ENCODE data around the gene CCDC9.
A peak's percentile ranks its signal among the peaks of the same experiment; 100 is the strongest.
"Not testable (repeated sequence)": the region's sequence is repeated elsewhere in the genome, so short reads cannot be mapped to it uniquely, and the experiment has no call there.

Gene CCDC9

DNA sequence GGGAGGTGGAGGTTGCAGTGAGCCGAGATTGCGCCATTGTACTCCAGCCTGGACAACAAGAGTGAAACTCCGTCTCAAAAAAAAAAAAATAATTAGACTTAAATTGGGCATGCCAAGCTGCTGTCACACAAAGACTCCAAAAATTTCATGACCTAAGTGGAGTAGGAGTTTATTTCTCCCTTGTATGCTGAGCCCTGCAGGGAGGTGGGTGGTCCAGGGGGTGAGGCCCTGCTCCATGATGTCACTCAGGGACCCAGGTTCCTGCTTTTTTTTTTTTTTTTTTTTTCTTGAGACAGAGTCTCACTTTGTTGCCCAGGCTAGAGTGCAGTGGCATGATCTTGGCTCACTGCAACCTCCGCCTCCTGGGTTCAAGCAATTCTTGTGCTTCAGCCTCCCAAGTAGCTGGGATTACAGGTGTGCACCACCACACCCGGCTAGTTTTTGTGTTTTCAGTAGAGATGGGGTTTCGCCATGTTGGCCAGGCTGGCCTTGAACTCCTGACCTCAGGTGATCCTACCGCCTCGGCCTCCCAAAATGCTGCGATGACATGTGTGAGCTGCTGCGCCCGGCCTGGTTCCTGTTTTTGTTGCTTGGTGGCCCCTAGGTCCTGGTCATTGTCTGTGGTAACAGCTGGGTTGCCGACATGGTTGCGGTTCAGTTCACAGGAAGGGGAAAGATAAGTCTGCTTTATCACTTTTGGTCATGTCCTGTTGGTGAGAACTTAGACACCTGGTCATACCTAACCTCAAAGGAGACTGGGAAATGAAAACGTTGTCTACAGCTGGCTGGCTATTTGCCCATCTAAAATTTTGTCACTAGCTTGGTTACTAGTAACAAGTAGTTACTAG is 5.8 kb downstream of the CCDC9 start:
- DNase-seq, result not testable (repeated sequence)

DNA sequence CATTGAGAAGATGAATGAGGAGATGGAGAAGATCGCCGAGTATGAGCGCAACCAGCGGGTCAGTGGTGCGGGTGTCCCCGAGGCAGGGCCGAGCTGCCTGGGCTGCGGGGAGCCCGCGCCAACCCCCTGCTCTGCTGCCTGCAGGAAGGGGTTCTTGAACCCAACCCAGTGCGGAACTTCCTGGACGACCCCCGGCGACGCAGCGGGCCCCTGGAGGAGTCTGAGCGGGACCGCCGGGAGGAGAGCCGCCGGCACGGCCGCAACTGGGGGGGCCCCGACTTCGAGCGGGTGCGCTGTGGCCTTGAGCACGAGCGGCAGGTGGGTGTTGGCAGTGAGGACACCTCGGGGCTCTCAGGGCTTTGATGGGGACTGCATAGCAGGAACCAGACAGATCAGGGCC is 8.3 kb downstream of the CCDC9 start:
- DNase-seq, result no peak

DNA sequence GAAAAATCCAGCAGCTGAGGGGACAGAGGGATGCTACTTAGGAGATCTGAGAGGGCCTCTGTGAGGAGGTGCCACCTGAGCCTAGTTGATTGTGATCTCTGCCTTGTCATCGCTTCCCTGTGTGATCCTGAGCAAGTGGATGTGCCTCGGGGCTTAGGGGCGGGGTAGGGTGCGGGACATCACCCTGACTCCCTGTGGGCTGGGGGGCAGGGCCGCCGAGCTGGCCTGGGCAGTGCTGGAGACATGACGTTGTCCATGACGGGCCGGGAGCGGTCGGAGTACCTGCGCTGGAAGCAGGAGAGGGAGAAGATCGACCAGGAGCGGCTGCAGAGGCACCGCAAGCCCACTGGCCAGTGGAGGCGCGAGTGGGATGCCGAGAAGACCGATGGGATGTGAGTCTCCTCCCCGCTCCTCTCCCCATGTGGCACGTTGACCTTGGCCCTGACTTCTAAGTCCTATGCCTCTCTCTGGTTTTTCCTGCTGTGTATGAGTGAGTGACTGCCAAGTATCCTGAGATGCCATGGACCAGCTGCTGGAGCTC is 10.1 kb downstream of the CCDC9 start:
- no peak for DNase-seq

DNA sequence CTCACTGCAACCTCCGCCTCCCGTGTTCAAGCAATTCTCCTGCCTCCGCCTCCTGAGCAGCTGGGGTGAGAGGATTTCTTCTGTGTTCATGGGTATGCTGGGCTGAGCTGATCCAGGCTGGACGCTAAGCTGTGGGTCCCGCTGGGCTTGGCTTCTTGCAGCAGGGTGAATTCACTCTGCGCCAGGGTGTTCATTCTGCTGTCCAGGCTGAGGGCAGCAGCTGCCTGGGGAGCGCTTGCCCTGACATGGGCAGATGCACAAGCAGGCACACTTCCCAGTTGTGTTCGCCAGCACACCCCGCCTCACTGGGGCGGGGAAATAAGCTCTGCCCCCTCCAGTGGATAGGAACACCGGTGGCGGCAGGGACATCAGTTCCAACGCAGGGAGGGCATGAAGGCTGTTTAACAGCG is 11.0 kb downstream of the CCDC9 start:
- DNase-seq, result no peak

DNA sequence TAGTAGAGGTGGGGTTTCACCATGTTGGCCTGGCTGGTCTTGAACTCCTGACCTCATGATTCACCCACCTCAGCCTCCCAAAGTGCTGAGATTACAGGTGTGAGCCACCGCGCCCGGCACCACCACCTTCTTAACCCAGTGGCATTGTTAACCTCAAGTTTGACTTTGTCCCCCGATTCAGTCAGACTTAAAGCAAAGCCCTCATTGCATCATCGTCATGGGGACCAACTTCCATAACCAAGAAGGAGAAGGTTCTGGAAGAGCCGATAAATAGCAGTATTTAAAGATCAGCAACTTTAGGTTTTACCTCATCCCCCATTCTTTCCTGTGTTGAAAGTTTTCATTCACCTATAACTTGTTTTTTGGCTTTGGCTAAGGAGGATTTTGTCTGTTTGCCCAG is 11.7 kb downstream of the CCDC9 start:
- DNase-seq, result no peak

DNA sequence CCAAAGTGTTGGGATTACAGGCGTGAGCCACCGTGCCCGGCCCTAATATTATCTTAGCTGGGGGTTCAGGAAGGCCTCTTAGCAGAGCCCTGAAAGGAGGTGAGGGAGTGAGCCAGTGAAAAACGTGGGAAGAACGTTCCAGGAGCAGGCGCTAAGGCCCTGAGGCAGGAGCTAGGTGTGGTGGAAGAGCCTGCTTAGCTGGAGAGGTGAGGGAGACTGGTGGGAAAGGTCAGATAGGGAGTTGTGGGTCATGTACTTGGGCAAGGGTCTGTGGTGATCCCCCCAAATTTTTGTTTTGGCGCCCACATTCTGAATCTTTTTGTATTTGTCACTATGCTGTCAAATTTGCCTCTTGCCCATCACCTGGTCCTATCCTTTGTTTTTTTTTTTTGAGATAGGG is 13.3 kb downstream of the CCDC9 start:
- DNase-seq, result no peak

DNA sequence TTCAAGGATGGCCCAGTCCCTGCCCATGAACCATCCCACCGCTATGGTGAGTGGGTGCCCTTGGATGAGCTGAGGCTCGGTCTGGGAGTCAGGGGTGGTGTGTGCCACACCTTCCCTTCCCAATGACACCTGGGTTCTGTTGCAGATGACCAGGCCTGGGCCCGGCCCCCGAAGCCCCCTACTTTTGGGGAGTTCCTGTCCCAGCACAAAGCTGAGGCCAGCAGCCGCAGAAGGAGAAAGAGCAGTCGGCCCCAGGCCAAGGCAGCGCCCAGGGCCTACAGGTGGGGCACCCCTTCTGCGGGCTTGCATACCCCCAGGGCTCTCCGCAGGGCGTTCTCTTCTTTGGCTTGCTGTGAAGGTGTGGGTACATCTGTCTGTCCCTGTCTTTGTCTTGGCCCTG is 14.1 kb downstream of the CCDC9 start:
- no peak for DNase-seq

DNA sequence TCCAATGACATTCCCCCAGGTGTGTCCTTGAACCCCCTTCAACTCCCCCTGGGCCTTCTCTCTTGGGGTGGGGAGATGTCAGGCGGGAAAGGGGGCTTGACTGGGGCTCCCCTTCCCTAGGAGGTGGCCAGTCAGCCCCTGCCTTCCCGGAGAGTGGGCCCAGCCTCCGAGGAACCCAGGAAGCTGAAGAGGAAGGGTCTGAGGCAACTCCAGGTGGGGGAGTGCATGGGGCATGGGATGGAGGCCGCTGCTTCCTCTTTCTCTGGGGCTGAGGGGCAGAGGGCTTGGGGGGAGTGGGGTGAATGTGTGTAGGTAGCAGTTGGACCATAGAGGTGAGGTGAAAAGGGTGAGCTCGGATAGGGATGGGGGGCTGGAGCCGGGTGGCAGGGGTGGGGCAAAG is 15.6 kb downstream of the CCDC9 start:
- no peak for DNase-seq

DNA sequence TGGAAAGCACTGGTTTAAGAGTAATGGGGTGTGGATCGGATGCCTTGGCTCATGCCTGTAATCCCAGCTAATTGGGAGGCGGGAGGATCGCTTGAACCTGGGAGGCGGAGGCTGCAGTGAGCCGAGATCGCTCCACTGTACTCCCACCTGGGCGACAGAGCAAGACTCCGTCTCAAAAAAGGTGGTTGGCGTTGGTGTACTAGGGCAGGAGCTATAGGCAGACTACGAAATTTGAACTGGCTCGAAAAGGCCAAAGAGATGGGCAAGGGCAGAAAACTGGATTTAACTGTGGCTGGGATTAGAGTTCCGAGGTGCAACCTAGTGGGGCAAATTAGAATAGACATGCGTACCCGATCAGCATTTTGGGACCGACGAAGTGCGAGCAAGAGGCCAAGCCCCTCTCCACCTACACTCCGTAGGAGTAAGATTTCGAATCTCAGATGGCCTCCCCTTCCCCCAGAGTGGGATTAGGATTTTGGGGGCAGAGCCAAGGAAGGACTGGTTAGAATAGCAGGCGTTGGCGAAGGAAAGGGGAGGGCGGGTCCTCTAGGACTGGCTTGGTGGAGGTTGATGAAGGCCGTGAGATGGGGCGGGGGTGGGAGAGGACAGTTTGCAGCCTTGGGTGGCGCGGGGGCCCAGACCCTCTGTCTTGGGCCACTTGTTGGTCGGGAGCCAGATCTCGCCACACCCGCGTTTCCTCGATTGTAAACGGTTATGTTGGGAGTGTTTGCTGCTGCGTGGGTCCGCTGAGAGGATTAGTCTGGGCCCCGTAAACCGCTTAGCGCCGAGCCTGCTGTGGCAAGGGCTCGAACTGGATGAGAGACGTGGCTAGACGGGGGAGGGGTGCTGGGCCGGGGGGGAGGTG is 16.4 kb downstream of the CCDC9 start:
- no peak for DNase-seq

DNA sequence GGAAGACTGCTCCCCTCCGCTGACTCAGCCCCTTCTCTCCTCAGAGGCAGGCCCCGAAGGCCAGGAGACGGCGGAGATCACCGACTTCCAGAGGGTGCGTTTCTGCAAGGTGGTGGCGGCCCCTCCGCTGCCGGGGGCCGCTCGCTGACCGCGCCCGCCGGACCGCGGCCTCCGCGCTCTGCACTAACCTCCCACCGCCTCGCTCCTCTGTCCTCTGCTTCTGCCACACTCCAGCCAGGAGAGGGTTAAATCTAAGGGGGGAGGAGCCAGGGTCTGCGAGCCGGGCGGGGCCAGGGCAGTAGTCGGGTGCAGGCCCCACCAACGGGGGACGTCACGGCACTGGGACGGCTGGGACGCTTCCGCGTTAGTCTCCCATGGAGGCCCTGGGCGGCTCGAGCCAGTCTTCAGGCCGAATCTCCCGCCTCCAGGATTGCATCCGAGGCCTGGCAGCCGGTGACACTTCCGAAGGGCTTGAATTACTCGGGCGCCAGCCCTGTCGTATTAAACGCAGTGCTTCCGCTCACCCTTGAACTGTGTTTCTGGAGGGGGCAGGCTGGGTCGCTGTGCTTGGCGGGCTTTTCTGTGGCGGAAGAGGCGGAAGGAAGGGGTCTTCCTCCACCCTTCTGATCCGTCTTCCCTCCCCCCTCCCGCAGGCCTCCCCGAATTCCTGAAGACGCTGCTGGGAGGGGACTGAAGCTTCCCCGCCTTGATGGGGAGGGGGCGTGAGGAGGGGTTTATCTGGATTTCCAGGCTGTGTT is 17.2 kb downstream of the CCDC9 start:
- peak; percentile 71 for DNase-seq

DNA sequence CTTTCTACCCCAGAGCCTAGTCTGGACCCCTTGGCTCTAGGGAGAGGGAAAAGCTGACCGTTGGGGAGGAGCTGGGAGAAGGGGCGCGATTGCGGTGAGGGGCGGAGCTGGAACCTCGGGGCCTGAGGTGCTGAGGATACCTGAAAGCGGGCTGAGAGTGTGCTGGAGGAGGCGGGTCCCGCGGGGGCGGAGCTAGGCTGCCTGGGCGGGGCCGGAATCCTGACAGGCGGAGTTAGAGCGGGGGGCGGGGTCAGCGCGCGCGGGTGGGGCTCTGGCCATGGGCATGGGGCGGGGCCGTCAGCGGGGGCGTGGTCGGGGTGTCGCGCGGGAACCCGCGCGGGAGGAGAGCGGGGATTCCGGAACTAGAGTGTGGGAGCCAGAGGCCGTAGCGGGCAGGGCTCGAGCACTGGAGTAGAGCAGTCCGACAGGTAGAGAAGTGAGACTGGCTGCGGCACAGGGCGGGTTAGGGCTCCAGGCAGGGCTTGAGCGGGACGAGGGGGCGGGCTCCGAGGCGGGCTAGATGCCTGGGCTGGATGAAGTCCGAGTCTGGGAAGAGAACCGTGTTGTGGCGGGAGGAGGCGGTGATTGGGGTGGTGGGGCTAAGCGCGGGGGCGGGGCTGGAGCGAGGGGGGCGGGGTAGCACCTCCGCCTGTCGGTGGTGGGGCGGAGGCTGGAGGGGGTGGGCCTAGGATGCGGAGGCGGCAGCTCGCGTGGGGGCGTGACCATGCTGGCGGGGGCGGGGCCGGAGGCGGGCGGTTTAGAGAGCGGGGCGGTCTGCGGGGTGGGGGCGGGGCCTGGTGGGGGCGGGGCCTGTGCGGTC is 18.0 kb downstream of the CCDC9 start, which contains the start of gene INAFM1:
Gene INAFM1 (plus strand): TSS at position 815 of the 820 bp plus-strand sequence. CDS start 35 bp downstream, outside the sequence.
- DNase-seq, result peak; percentile 100

DNA sequence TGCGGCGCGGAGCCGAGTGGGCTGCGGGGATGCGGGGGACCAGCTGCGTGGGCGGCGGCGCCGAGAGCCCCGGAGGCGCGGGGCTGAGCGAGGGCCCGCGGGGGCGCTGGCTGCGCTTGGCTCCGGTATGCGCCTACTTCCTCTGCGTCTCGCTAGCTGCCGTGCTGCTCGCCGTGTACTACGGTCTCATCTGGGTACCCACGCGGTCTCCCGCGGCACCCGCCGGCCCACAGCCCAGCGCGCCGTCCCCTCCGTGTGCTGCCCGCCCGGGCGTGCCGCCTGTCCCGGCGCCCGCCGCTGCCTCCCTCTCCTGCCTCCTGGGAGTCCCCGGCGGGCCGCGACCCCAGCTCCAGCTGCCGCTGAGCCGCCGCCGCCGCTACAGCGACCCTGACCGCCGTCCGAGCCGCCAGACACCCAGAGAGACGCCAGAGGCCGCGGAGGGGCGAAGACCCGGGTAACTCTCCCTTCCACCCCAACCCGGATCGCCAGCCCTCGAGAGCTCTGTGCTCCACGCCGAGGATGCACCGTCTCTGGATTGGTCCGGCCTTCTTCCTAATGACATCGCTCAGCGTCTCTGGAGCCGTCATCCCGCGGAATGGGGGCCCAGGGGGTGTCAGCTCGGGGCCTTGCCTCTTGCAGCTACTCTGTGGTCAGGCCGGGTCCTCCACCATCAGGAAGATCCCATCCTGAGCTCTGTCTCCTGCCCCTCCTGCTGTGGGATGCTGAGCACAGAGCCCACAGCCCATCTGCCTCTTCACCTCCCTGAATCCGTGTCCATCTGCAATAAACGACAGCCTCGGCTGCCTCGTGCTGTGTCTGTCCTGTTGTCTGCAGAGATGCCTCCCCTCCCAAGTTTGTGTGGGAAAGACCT is 18.8 kb downstream of the CCDC9 start:
- DNase-seq, result no peak

DNA sequence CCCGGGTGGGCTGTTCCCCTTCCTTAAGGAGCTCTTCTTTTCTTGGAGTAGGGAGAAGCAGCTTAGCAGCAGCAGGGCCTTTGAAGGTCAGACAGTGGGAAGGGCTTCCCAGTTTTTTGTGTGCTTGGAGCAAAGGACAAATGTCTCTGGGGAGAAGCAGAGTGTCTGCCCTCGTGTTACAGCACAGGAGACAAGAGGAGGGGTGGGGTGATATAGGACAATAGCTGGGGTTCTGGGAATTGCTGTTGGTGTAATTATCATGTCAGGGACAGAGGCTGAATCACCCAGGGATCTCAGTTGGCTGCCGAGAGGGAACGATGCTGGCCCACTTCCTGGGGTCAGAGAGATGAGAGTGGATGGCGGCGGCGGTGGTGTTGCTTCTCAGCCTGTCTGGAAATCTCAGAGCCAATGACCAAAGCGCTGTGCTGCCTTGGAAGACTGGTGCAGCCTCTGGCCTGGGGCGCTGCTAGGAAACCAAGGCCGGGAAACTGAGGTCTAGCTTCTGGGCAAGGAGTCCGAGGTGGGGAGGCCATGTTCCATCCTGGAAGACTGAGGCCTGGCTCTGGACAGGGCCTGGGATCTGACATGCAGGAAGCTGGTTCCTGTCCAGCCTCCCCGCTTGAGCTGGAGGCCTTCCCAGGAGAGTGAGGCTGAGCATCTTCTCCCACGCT is 19.6 kb downstream of the CCDC9 start:
- DNase-seq, result no peak

DNA sequence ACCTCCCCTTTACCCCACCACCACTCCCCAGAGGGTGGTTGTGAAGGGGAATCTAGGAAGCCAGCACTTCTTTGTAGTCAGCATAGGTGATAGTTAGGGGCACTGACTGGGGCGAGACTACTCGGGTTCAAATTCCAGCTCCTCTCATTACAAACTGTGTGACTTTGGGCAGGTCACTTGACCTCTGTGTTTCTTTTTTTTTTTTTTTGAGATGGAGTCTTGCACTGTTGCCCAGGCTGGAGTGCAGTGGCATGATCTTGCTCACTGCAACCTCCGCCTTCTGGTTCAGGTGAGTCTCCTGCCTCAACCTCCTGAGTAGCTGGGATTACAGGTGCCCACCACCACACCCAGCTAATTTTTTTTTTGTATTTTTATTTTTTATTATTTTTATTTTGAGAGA is 20.2 kb downstream of the CCDC9 start:
- DNase-seq, result not testable (repeated sequence)

DNA sequence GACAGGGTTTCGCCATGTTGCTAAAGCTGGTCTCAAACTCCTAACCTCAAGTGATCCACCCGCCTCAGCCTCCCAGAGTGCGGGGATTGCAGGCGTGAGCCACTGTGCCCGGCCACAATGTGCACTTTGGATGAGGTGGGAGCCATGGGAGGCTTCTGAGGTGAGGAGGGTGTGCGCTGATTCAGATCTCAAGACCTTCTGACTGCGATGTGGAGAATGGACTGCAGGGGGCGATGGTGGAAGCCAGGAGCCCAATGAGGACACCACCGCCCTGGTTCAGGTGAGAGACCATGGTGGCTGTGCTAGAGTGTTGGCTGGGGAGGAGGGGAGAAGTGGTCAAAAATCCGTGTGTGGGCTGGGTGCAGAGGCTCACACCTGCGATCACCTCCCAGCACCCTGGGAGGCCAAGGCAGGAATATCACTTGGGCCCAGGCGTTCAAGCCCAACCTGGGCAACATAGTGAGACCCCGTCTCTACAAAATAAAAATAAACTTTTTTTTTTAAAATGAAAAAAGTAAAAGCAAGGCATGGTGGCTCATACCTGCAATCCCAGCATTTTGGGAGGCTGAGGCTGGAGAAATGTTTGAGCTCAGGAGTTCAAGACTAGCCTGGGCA is 24.0 kb downstream of the CCDC9 start:
- no peak for DNase-seq

DNA sequence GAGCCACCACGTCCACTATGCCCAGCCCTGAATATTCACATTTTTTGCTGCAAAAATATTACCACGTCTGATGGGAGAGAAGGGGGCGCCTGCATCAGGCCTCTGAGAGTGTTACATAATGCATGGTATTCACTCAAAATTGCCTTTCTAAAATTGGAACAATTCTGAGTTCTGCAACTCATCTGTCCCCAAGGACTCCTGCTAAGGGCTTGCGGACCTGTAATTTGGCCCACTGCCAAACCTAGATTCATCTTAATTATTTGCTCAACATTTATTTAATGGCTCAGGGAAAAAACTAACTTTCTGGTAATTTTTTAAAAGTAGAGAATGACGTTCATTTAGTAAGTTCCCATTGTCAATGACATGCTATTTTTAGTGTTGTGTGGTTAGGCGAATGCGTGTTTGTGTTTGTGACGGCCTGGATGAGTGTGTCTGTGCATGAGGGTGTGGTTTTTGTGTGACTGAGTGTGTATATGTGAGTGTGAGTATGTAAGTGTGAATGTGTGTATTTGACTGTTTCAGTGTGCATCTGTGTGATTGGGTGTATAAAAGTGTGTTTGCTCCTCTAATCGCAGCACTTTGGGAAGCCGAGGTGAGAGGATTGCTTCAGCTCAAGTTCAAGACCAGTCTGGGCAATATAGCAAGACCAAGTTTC is 27.2 kb downstream of the CCDC9 start:
- DNase-seq, result no peak

DNA sequence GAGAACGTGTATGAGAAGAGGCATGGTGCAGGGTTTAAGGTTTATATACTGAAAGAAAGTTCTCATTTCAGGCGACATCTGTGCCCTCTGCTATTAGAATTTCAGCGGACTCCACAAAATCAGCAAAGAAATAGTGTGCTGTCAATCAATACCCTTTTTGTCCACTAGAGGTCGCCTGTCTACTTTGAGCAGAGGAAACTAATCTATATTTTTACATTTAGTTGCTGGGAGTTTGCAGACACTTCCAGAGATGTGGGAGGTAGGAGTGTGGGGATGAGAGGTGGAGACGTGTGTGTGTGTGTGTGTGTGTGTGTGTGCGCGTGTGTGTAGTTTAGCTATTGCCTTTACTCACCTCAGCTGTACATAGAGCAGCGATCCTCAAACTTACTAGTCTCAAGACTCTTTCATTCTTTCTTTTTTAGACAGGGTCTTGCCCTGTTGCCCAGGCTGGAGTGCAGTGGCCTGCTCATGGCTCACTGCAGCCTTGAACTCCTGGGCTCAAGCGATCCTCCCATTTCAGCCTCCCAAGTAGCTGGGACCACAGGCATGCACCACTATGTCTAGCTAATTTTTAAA is 28.1 kb downstream of the CCDC9 start:
- DNase-seq, result no peak

DNA sequence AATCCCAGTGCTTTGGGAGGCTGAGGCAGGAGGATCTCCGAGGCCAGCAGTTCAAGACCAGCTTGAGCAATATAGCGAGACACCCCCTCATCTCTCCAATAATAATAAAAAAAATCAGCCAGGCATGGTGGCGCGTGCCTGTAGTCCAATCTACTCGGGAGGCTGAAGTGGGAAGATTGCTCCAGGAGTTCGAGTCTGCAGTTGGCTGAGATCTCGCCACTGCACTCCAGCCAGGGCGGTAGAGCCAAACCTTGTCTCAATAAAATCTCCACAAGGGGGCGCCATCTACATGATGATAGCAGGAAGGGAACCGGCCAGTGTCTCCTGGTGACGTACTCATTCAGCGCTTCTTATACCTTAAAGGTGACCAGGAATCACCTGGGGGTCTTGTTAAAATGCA is 39.7 kb downstream of the CCDC9 start:
- no peak for DNase-seq

DNA sequence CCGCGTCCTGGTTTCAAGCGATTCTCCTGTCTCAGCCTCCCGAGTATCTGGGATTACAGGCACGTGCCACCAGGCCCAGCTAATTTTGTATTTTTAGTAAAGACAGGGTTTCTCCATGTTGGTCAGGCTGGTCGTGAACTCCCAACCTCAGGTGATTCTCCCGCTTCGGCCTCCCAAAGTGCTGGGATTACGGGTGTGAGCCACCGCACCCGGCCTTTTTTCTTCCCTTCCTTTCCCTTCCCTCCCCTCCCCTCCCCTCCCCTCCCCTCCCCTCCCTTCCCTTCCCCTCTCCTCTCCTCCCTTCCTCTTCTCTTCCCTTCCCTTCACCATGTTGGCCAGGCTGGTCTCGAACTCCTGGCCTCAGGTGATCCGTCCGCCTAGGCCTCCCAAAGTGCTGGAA is 44.5 kb downstream of the CCDC9 start:
- DNase-seq, result not testable (repeated sequence)
